Measurements from ENCODE around the gene SLBP.

The SLBP gene

DNA sequence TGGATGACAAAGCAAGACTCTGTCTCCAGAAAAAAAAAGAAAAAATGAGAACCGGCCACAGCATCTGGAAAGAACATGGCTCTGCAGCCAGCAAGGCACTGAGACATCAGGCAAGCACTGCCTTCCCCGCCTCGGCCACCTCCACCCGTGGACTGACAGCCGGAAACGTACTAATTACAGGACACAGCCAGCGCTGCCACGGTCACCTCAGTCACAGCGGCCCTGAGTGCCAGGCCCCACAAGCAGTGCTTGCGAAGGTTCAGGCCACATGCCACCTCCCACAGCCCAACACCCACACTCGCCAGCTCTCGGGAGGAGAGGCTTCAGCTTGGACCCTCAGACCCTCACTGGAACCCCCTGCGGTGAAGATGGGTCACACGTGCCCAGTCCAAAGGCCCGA lies 44.8 kb downstream of the SLBP start:
- Histone ChIP-seq H3K9ac (ENCODE audit: low read depth in 1 of 2, low read length in 2 of 2) (no peak overlapping the region), H3K27ac (ENCODE audit: low read depth in 2 of 2, low read length in 2 of 2) (no peak overlapping the region), H3K4me1 (ENCODE audit: control insufficient read depth in 2 of 2, insufficient read depth in 2 of 2, low read length in 2 of 2) (no peaks in the 10 kb centered on the region)

DNA sequence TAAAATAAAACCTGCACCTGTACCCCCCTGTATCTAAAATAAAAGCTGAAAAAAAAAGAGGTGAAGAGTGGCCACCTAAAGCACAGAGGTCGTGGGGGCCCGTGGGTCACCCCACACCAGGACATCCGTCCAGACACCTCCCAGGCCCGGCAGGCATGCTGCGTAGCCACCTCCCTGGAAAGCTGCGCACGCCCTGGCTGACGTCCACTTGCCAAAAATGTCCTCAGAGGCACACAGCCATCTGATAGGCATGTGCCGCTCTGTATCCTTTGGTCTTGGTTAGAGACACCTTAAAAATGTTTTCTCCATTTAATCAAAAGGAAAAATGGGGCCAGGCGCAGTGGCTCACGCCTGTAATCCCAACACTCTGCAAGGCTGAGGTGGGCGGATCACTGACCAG lies 45.7 kb downstream of the SLBP start:
- no peaks in the 10 kb centered on the region for H3K4me1 ChIP-seq (ENCODE audit: control insufficient read depth in 2 of 2, insufficient read depth in 2 of 2, low read length in 2 of 2)
- no peak overlapping the region for H3K27ac ChIP-seq (ENCODE audit: low read depth in 2 of 2, low read length in 2 of 2)

More for the DNA sequence above, 44.8 kb downstream of the SLBP start:
- Histone ChIP-seq H3K4me3 (ENCODE audit: low read length in 2 of 2) (no peak overlapping the region), H3K9me3 (ENCODE audit: control insufficient read depth in 2 of 2, low read length in 2 of 2) (no peaks in the 10 kb centered on the region), H3K36me3 (ENCODE audit: control insufficient read depth in 2 of 2, insufficient read depth in 2 of 2, low read length in 2 of 2) (no peaks in the 10 kb centered on the region), H3K27me3 (ENCODE audit: control insufficient read depth in 2 of 2, insufficient read depth in 2 of 2, low read length in 2 of 2) (no peaks in the 10 kb centered on the region)

GRCh38 chr4:1664141-1664540 lies 48.0 kb downstream of the SLBP start:
- Histone ChIP-seq H3K4me1 (ENCODE audit: control insufficient read depth in 2 of 2, insufficient read depth in 2 of 2, low read length in 2 of 2) (no peaks in the 10 kb centered on the region), H3K27me3 (ENCODE audit: control insufficient read depth in 2 of 2, insufficient read depth in 2 of 2, low read length in 2 of 2) (no peaks in the 10 kb centered on the region)

More for the DNA sequence above, 45.7 kb downstream of the SLBP start:
- Histone ChIP-seq H3K9me3 (ENCODE audit: control insufficient read depth in 2 of 2, low read length in 2 of 2) (no peaks in the 10 kb centered on the region), H3K9ac (ENCODE audit: low read depth in 1 of 2, low read length in 2 of 2) (no peak overlapping the region), H3K4me3 (ENCODE audit: low read length in 2 of 2) (no peak overlapping the region), H3K36me3 (ENCODE audit: control insufficient read depth in 2 of 2, insufficient read depth in 2 of 2, low read length in 2 of 2) (no peaks in the 10 kb centered on the region), H3K27me3 (ENCODE audit: control insufficient read depth in 2 of 2, insufficient read depth in 2 of 2, low read length in 2 of 2) (no peaks in the 10 kb centered on the region)

DNA sequence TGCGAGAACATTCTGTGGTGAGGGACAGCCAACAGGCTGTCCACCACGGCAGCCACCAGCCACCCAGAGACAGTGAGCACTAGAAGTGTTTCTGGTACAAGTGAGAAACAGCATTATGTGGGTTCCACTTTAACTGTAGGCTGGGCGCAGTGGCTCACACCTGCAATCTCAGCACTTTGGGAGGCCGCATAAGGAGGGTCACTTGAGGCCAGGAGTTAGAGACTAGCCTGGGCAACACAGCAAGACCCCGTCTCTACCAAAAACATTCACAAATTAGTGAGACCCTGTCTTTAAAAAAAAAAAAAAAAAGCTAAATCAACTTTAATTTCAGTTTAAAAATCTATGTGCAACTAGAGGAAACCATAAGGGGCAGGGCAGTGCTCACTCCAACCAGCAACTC lies 48.6 kb downstream of the SLBP start:
- no peaks in the 10 kb centered on the region for H3K27me3 ChIP-seq (ENCODE audit: control insufficient read depth in 2 of 2, insufficient read depth in 2 of 2, low read length in 2 of 2)
- no peaks in the 10 kb centered on the region for H3K9me3 ChIP-seq (ENCODE audit: control insufficient read depth in 2 of 2, low read length in 2 of 2)
- no peaks in the 10 kb centered on the region for H3K4me1 ChIP-seq (ENCODE audit: control insufficient read depth in 2 of 2, insufficient read depth in 2 of 2, low read length in 2 of 2)
- H3K9ac ChIP-seq (ENCODE audit: low read depth in 1 of 2, low read length in 2 of 2), result no peak overlapping the region
- H3K4me3 ChIP-seq (ENCODE audit: low read length in 2 of 2), result no peak overlapping the region
- no peak overlapping the region for H3K27ac ChIP-seq (ENCODE audit: low read depth in 2 of 2, low read length in 2 of 2)
- no peaks in the 10 kb centered on the region for H3K36me3 ChIP-seq (ENCODE audit: control insufficient read depth in 2 of 2, insufficient read depth in 2 of 2, low read length in 2 of 2)

More at GRCh38 chr4:1664141-1664540, 48.0 kb downstream of the SLBP start:
- no peak overlapping the region for H3K27ac ChIP-seq (ENCODE audit: low read depth in 2 of 2, low read length in 2 of 2)
- H3K4me3 ChIP-seq (ENCODE audit: low read length in 2 of 2), result no peak overlapping the region
- no peak overlapping the region for H3K9ac ChIP-seq (ENCODE audit: low read depth in 1 of 2, low read length in 2 of 2)
- H3K9me3 ChIP-seq (ENCODE audit: control insufficient read depth in 2 of 2, low read length in 2 of 2), result no peaks in the 10 kb centered on the region
- no peaks in the 10 kb centered on the region for H3K36me3 ChIP-seq (ENCODE audit: control insufficient read depth in 2 of 2, insufficient read depth in 2 of 2, low read length in 2 of 2)

DNA sequence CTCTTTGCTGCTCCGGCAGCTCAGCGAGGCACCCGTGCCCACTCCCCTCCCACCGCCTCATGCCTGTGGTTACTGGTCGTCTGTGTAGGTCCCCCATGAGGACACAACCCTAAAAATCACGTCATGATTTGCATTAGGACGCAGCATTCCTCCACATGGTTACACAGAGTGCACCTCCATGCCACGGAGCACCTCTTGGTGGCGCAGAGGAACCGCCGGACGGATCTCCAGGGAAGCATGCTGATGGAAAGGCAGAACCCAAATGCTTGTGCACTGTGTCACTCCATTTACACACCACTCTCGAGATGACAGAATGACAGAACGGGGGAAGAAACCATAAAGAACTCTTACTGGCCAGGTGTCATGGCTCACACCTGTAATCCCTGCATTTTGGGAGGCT lies 50.4 kb downstream of the SLBP start:
- Histone ChIP-seq H3K27ac (ENCODE audit: low read depth in 2 of 2, low read length in 2 of 2) (no peak overlapping the region), H3K9ac (ENCODE audit: low read depth in 1 of 2, low read length in 2 of 2) (no peak overlapping the region), H3K36me3 (ENCODE audit: control insufficient read depth in 2 of 2, insufficient read depth in 2 of 2, low read length in 2 of 2) (no peaks in the 10 kb centered on the region), H3K9me3 (ENCODE audit: control insufficient read depth in 2 of 2, low read length in 2 of 2) (no peaks in the 10 kb centered on the region), H3K4me1 (ENCODE audit: control insufficient read depth in 2 of 2, insufficient read depth in 2 of 2, low read length in 2 of 2) (no peaks in the 10 kb centered on the region), H3K4me3 (ENCODE audit: low read length in 2 of 2) (no peak overlapping the region), H3K27me3 (ENCODE audit: control insufficient read depth in 2 of 2, insufficient read depth in 2 of 2, low read length in 2 of 2) (no peaks in the 10 kb centered on the region)

- Histone ChIP-seq H3K27me3 (ENCODE audit: control insufficient read depth in 2 of 2, insufficient read depth in 2 of 2, low read length in 2 of 2) (no peaks in the 10 kb centered on the region), H3K4me1 (ENCODE audit: control insufficient read depth in 2 of 2, insufficient read depth in 2 of 2, low read length in 2 of 2) (no peaks in the 10 kb centered on the region), H3K36me3 (ENCODE audit: control insufficient read depth in 2 of 2, insufficient read depth in 2 of 2, low read length in 2 of 2) (no peaks in the 10 kb centered on the region), H3K9ac (ENCODE audit: low read depth in 1 of 2, low read length in 2 of 2) (no peak overlapping the region), H3K4me3 (ENCODE audit: low read length in 2 of 2) (no peak overlapping the region), H3K27ac (ENCODE audit: low read depth in 2 of 2, low read length in 2 of 2) (no peak overlapping the region), H3K9me3 (ENCODE audit: control insufficient read depth in 2 of 2, low read length in 2 of 2) (no peaks in the 10 kb centered on the region)
Observed at GRCh38 chr4:1660948-1661677, 51.0 kb downstream of the SLBP start.

DNA sequence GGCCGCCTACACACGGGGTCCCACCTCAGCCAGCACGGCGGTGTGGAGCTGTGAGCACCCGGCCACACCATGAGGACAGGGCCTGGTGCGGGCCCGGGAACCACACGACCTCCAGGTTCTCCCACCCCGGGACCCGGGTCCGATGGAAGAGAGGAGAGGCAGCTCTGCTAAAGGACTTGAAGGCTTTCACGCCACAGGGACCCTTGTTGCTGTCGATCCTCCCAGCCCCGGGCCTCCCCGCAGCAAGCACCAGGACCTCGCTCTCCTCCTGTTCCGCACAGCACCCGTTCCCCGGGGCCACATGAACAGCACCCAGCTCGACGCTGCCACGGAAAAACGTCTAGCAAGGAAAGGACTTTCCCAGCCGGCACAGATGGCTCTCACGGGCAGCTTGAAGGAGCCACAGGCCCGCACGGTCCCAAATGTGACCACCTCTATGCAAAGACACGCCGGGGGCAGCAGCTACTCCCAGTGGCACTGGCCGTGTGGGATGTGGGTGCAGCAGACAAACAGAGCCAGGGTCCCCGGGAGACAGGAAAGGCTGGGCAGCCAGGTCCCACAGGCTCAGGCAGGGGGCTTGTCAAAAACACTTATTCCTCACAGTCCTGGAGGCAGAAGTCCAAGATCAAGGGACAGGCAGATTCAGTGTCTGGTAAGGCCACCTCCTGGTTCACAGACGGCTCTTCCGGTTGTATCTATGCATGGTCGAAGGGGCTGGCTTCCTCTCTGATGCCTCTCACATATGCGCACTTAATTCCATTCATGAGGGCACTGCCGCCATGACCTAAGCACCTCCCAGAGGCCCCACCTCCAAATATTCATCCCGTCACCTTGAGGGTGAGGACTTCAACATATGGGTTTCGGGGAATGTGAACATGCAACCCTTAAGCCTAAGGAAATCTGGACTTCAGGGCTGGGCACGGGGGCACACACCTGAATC lies 52.7 kb downstream of the SLBP start:
- H3K9ac ChIP-seq (ENCODE audit: low read depth in 1 of 2, low read length in 2 of 2), result no peak overlapping the region
- H3K9me3 ChIP-seq (ENCODE audit: control insufficient read depth in 2 of 2, low read length in 2 of 2), result no peaks in the 10 kb centered on the region
- no peak overlapping the region for H3K27ac ChIP-seq (ENCODE audit: low read depth in 2 of 2, low read length in 2 of 2)
- no peaks in the 10 kb centered on the region for H3K36me3 ChIP-seq (ENCODE audit: control insufficient read depth in 2 of 2, insufficient read depth in 2 of 2, low read length in 2 of 2)
- H3K4me1 ChIP-seq (ENCODE audit: control insufficient read depth in 2 of 2, insufficient read depth in 2 of 2, low read length in 2 of 2), result no peaks in the 10 kb centered on the region
- no peak overlapping the region for H3K4me3 ChIP-seq (ENCODE audit: low read length in 2 of 2)
- H3K27me3 ChIP-seq (ENCODE audit: control insufficient read depth in 2 of 2, insufficient read depth in 2 of 2, low read length in 2 of 2), result no peaks in the 10 kb centered on the region

- Histone ChIP-seq H3K9ac (ENCODE audit: low read depth in 1 of 2, low read length in 2 of 2) (no peak overlapping the region), H3K36me3 (ENCODE audit: control insufficient read depth in 2 of 2, insufficient read depth in 2 of 2, low read length in 2 of 2) (no peaks in the 10 kb centered on the region), H3K27ac (ENCODE audit: low read depth in 2 of 2, low read length in 2 of 2) (no peak overlapping the region), H3K9me3 (ENCODE audit: control insufficient read depth in 2 of 2, low read length in 2 of 2) (no peaks in the 10 kb centered on the region), H3K27me3 (ENCODE audit: control insufficient read depth in 2 of 2, insufficient read depth in 2 of 2, low read length in 2 of 2) (no peaks in the 10 kb centered on the region), H3K4me1 (ENCODE audit: control insufficient read depth in 2 of 2, insufficient read depth in 2 of 2, low read length in 2 of 2) (no peaks in the 10 kb centered on the region), H3K4me3 (ENCODE audit: low read length in 2 of 2) (no peak overlapping the region)
Observed at GRCh38 chr4:1658581-1658980, 53.5 kb downstream of the SLBP start.

GRCh38 chr4:1658146-1658545 lies 54.0 kb downstream of the SLBP start:
- no peak overlapping the region for H3K9ac ChIP-seq (ENCODE audit: low read depth in 1 of 2, low read length in 2 of 2)
- H3K4me1 ChIP-seq (ENCODE audit: control insufficient read depth in 2 of 2, insufficient read depth in 2 of 2, low read length in 2 of 2), result no peaks in the 10 kb centered on the region
- H3K27me3 ChIP-seq (ENCODE audit: control insufficient read depth in 2 of 2, insufficient read depth in 2 of 2, low read length in 2 of 2), result no peaks in the 10 kb centered on the region
- H3K9me3 ChIP-seq (ENCODE audit: control insufficient read depth in 2 of 2, low read length in 2 of 2), result no peaks in the 10 kb centered on the region
- H3K4me3 ChIP-seq (ENCODE audit: low read length in 2 of 2), result no peak overlapping the region
- no peaks in the 10 kb centered on the region for H3K36me3 ChIP-seq (ENCODE audit: control insufficient read depth in 2 of 2, insufficient read depth in 2 of 2, low read length in 2 of 2)
- no peak overlapping the region for H3K27ac ChIP-seq (ENCODE audit: low read depth in 2 of 2, low read length in 2 of 2)

DNA sequence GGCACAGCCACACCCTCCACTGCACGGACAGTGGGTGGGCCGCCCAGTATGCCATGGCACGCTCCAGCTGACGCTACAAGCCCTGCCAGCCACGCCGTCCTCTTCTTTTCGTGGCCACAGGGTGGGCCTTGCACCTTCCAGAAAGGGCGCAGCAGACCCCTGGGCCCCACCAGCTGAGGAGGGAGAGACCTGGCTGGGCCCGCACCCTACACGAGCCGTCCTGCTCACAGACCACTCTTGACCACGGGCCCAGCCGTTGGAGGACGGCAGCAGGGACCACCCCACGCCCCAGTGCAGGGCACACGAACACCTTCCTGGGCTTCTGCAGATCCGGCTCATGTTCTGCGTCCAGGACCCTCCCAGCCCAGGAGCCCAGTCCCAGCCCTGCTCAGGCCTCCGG lies 55.1 kb downstream of the SLBP start:
- H3K27ac ChIP-seq (ENCODE audit: low read depth in 2 of 2, low read length in 2 of 2), result no peak overlapping the region

More for the DNA sequence above, 55.1 kb downstream of the SLBP start:
- Histone ChIP-seq H3K36me3 (ENCODE audit: control insufficient read depth in 2 of 2, insufficient read depth in 2 of 2, low read length in 2 of 2) (no peaks in the 10 kb centered on the region), H3K4me3 (ENCODE audit: low read length in 2 of 2) (no peak overlapping the region), H3K4me1 (ENCODE audit: control insufficient read depth in 2 of 2, insufficient read depth in 2 of 2, low read length in 2 of 2) (no peaks in the 10 kb centered on the region), H3K27me3 (ENCODE audit: control insufficient read depth in 2 of 2, insufficient read depth in 2 of 2, low read length in 2 of 2) (no peaks in the 10 kb centered on the region), H3K9me3 (ENCODE audit: control insufficient read depth in 2 of 2, low read length in 2 of 2) (no peaks in the 10 kb centered on the region), H3K9ac (ENCODE audit: low read depth in 1 of 2, low read length in 2 of 2) (no peak overlapping the region)

Data from mucosa of rectum (tissue), 2 donors.